Activated T-cell treated with anti-CD3 and anti-CD28 coated beads, Interleukin-2, amount 50 U/mL, for 24 hours (primary cell): Measurements from ENCODE around the gene FMNL2.

Experiments used
- DNase-seq: peaks from one replicate; pipeline ENCODE4 v3.0.0-alpha.2; 2020
- H3K27ac Mint-ChIP-seq: 2 replicates; pipeline ENCODE4 v1.8.0; 2020; ENCODE audit warnings: mild to moderate bottlenecking, mixed read lengths
- H3K27me3 Mint-ChIP-seq: 2 replicates; pipeline ENCODE4 v1.8.0; 2020; ENCODE audit warnings: mixed read lengths
- H3K36me3 Mint-ChIP-seq: 2 replicates; pipeline ENCODE4 v1.8.0; 2020; ENCODE audit warnings: low read depth, mixed read lengths
- H3K4me1 Mint-ChIP-seq: 2 replicates; pipeline ENCODE4 v1.8.0; 2020; ENCODE audit warnings: low read depth, mixed read lengths
- H3K4me3 Mint-ChIP-seq: 2 replicates; pipeline ENCODE4 v1.8.0; 2020; ENCODE audit warnings: mild to moderate bottlenecking, moderate library complexity, mixed read lengths
- H3K9me3 Mint-ChIP-seq: 2 replicates; pipeline ENCODE4 v1.8.0; 2020; ENCODE audit warnings: mixed read lengths

The FMNL2 gene

DNA sequence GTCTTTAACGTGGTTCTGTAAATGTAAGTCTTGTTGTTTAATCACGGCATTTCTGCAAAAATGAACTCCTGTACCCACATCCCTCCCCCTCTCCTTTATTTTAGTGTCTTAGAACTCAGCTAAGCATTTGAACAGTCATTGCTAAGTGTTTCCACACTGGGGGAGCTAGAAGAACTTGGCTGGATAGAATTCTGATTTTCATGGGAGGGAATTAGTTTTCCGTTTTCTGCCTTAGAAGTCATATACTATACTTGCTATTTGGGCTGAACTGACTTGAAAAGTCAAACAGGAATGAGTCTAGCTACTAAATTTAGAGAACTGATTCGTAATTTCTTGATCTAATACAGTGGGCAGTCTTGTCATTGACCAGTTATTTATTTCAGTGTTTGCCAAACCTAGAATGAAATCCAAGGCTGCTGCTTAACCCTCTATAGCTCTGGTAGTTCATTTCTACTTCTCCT, 61.1 kb downstream of the FMNL2 start:
- H3K9me3 Mint-ChIP-seq, result no peaks in the 10 kb centered on the region
- no peak overlapping the region for H3K27ac Mint-ChIP-seq
- no peaks in the 10 kb centered on the region for H3K4me1 Mint-ChIP-seq
- DNase-seq, result no peak
- no peak overlapping the region for H3K4me3 Mint-ChIP-seq
- H3K36me3 Mint-ChIP-seq, result no peaks in the 10 kb centered on the region
- H3K27me3 Mint-ChIP-seq, result peaks cover 9% of the 10 kb centered on the region

DNA sequence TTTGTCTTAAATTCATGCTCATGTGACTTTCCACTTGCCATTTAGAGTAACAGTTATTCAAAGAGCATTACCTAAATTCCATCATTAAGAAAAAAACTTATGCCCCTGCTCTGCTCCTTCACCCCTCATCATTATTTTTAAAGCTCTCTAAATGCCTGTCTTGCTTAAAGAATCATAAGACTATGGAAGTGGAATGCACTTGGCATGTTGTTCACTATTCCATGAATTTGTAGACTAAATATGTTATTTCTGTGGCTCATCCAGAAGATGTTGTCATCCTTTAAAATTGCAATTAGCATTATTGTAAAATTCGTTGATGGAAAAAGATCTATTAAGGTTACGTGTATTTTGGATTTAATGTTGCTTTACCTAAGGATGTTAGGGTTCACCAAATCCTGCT, 61.8 kb downstream of the FMNL2 start:
- Mint-ChIP-seq H3K27ac (no peak overlapping the region), H3K27me3 (peaks cover 9% of the 10 kb centered on the region), H3K4me1 (no peaks in the 10 kb centered on the region), H3K4me3 (no peak overlapping the region), H3K36me3 (no peaks in the 10 kb centered on the region), H3K9me3 (no peaks in the 10 kb centered on the region)
- no peak for DNase-seq

DNA sequence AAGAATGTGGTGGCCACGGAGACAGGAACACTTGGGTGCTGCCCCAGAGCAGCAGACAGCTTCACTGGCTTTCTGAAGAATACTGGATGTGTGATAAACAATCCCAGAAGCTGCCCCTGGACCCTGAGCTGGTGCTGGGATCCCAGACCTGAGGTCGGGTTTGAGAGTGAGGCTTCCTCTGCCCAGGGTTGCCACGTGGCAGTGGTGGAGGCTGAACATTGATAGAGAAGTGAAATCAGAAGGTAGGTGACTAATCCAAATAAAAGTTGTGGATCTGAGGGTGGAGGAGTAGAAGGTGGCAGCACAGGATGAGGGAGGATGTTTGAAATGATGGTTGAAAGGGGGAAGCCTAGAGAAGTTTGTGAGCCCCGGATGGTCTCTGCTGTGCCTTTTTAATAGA, 64.0 kb downstream of the FMNL2 start:
- Mint-ChIP-seq H3K27me3 (peaks cover 17% of the 10 kb centered on the region), H3K4me1 (peaks cover 9% of the 10 kb centered on the region), H3K36me3 (no peaks in the 10 kb centered on the region), H3K4me3 (no peak overlapping the region), H3K27ac (no peak overlapping the region), H3K9me3 (no peaks in the 10 kb centered on the region)
- no peak for DNase-seq

DNA sequence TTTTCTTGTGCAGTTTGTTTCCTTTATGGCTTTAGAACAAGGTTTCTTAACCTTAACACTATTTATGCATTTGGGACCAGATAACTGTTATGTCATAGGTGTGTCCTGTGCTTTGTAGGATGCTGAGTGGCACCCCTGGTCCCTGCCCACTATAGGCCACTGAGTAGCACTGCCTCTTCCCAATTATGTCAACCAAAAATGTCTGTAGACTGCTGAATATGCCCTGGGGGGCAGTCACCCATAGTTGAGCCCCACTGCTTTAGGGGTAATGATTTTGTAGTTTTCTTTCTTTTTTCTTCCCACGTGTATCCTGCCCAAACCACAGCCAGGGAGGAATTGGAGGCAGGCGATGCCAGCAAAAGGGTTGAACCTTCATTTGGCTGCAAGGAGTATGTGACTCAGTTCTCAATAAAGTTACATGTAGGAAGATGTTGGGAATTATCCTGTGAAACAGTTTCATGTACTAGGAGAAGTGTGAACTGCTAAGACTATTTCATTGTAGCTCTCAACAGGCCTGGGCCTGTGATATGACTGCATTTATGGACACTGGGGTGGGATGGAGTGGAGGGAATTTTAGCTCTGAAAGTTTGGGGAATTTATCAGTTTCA, 65.7 kb downstream of the FMNL2 start:
- H3K27ac Mint-ChIP-seq, result no peak overlapping the region
- no peaks in the 10 kb centered on the region for H3K36me3 Mint-ChIP-seq
- no peak overlapping the region for H3K4me3 Mint-ChIP-seq
- no peaks in the 10 kb centered on the region for H3K9me3 Mint-ChIP-seq
- peaks cover 9% of the 10 kb centered on the region for H3K4me1 Mint-ChIP-seq
- no peak for DNase-seq
- H3K27me3 Mint-ChIP-seq, result peaks cover 28% of the 10 kb centered on the region

DNA sequence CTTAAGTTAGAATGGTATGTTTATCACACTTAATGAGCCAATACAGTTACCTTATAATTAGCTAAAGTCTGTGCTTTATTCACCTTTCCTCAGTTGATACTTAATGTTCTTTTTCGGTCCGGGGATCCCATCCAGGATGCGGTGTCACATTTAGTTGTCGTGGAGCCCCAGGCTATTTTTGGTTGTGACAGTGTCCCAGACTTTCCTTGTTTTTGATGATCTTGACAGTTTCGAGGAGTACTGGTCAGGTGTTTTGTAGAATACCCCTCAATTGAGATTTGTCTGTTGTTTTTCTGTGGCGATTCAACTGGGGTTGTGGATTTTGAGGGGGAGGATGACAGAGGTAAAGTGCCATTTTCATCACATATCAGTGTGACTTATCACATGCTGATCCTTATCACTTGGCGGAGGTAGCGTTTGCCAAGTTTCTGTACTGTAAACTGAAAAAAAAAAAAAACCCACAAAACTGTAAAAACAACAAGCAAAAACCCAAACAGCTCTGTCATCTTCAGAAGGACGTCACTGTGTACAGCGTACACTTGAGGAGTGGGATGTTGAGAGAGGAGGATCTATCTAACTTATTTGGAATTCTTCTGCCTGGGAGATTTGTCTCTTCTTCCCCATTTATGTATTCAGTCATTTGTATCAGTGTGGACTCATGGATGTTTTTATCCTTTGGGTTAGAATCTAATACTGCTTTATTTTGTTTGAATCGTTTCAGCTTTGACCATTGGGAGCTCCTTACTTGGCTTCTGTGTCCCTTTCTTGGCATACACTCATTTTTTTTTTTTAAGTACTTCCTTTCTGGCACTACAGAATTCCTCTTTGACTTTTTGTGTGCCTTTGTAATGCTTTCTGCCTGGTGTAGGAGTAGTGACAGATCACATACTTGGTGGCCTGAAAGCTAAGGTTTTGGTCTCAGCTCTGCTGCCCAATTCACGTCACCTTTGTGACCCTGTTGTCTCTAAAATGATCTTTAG, 68.1 kb downstream of the FMNL2 start:
- Mint-ChIP-seq H3K36me3 (no peaks in the 10 kb centered on the region), H3K27me3 (peaks cover 39% of the 10 kb centered on the region), H3K27ac (no peak overlapping the region), H3K9me3 (no peaks in the 10 kb centered on the region), H3K4me1 (peaks cover 23% of the 10 kb centered on the region), H3K4me3 (no peak overlapping the region)
- no peak for DNase-seq

DNA sequence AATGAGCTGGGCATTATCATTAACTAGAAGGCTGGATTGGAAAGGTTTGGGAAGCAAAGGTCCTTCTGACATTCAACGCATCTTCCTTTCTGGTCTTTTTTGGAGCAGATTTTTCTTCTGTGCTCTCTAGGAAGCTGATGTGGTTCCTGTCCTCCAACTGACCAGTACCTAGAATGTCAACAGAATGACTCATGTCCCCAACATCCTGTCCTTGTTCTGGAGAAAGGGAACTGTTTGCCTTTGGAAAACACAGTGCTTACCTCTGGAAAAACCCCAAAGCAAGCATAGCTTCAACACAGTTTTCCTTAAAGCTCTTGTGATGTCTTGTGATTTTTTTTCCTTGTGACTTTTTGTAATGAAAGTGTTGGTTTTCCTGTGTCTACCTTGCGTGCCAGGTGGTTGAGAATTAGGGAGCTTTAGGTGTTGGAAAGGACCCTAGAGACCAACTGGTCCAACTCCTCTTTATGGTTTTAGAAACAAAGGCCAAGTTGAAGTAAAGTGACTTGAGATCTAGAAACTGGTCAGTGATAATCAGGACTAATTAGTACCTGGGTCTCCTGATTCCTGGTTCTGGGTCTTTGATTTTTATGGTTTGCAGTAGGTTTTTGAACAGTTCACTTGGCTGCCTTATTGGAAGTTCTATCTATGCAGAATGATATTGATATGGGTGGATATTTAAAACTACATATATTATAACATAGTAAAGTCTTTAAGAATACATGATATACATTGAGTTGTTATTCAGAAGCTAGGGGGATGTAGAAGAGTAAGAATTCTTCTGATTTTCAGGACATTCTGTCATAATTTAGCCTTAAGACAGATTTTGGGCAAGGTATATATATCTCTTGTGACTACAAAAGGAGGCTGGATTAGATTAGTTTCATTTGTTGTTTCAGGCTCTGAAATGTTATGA, 70.5 kb downstream of the FMNL2 start:
- Mint-ChIP-seq H3K4me3 (no peak overlapping the region), H3K4me1 (peaks cover 23% of the 10 kb centered on the region), H3K27ac (no peak overlapping the region), H3K9me3 (no peaks in the 10 kb centered on the region), H3K27me3 (peaks cover 48% of the 10 kb centered on the region), H3K36me3 (no peaks in the 10 kb centered on the region)
- DNase-seq, result no peak

DNA sequence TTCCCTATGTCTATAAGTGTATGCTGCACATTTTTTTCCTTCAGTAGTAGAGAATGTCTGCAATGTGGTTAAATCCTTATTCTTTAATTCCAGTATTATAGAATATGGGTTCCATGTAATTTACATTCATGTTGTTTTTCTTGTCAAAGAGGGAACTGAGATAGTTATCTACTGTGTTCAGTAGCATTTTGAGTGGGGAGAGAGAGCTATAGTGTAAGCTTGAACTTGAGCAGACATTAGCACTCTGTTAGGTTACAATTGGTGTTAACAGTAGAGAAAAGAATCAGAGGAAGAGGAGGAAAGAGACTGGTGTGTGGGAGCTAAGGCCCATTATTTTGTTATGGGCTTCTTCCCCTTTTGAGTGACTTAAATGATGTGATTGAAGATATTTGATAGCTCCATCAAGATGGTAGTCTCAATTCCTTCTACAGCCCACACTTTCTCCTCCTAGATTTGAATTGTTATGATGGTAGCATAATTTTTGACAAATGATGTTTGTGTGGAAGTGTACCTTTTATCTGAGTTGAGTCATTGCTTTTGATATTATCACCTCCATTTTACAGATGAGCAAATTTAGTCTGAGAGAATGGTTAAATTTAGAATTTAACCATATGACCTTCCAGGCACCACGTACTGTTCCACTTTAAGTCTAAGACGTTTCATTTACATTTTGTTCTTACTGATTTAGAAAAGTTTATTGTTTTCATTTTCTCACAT, 71.3 kb downstream of the FMNL2 start:
- no peak overlapping the region for H3K4me3 Mint-ChIP-seq
- H3K36me3 Mint-ChIP-seq, result no peaks in the 10 kb centered on the region
- H3K9me3 Mint-ChIP-seq, result no peaks in the 10 kb centered on the region
- H3K4me1 Mint-ChIP-seq, result peaks cover 23% of the 10 kb centered on the region
- no peak for DNase-seq
- peaks cover 49% of the 10 kb centered on the region for H3K27me3 Mint-ChIP-seq
- no peak overlapping the region for H3K27ac Mint-ChIP-seq

DNA sequence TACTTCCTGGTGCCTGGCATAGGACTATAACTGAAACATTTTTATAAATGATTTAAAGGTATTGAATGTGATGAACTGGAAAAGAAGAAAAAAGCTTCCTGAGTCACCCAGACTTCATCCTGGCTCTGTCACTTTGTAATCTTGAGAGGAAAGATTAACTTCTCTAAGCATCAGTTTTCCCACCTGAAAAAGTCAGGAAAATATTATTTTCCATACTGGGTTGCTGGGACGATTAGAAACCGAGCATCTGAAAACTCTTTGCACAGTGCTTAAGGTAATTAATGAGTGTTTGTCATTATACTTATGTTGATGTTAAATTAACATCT, 71.8 kb downstream of the FMNL2 start:
- H3K4me1 Mint-ChIP-seq, result peaks cover 23% of the 10 kb centered on the region
- no peak overlapping the region for H3K27ac Mint-ChIP-seq
- peaks cover 50% of the 10 kb centered on the region for H3K27me3 Mint-ChIP-seq
- no peaks in the 10 kb centered on the region for H3K9me3 Mint-ChIP-seq
- no peak for DNase-seq
- no peaks in the 10 kb centered on the region for H3K36me3 Mint-ChIP-seq
- no peak overlapping the region for H3K4me3 Mint-ChIP-seq

DNA sequence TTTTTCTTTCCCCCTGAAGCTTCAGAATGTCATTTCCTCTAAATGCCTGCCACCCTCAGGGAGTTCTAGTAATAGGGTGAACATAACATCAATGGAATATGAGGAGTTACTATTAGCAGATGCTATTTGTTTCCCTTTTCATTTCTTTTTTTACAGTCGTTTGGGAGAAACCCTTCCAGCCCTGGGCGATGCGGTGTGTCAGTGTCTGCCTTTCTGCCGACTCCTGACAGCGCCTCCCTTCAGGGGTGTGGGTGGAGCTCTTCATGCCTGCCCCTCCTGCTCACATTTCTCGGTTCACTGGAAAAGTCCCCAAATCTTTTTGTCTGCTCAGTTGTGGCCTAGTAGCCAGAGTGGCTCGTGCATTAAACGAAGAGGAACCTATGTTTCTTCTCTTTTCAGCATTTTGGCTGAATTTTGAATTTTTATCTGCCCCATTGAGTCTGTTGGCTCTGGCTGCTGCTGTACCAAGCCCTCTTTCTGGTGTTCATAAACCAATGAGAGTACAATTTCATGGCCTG, 72.3 kb downstream of the FMNL2 start:
- H3K4me3 Mint-ChIP-seq, result no peak overlapping the region
- no peak overlapping the region for H3K27ac Mint-ChIP-seq
- no peak for DNase-seq
- H3K4me1 Mint-ChIP-seq, result peaks cover 23% of the 10 kb centered on the region
- H3K36me3 Mint-ChIP-seq, result no peaks in the 10 kb centered on the region
- H3K9me3 Mint-ChIP-seq, result no peaks in the 10 kb centered on the region
- peaks cover 50% of the 10 kb centered on the region for H3K27me3 Mint-ChIP-seq

DNA sequence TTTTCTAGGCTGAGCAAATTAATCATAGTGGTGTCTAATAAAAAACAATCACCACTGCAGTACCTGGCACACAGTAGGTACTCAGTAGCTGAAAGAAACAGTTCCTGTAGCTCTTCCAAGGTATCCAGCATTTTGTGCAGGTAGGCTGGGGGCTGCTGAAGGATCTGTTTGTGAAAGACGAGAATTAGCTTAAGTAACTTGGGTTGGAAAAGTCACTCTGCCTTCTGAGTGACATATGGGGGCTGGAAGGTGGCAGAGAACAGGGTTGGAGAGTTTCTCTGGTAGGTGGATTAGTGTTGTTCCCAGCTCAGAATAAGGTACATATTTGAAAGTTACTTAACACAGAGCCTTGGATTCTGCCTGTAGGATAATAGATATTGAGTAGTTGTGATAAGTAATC, 72.8 kb downstream of the FMNL2 start:
- H3K27ac Mint-ChIP-seq, result no peak overlapping the region
- no peaks in the 10 kb centered on the region for H3K36me3 Mint-ChIP-seq
- H3K4me1 Mint-ChIP-seq, result peaks cover 21% of the 10 kb centered on the region
- no peaks in the 10 kb centered on the region for H3K9me3 Mint-ChIP-seq
- no peak for DNase-seq
- no peak overlapping the region for H3K4me3 Mint-ChIP-seq
- peaks cover 50% of the 10 kb centered on the region for H3K27me3 Mint-ChIP-seq

DNA sequence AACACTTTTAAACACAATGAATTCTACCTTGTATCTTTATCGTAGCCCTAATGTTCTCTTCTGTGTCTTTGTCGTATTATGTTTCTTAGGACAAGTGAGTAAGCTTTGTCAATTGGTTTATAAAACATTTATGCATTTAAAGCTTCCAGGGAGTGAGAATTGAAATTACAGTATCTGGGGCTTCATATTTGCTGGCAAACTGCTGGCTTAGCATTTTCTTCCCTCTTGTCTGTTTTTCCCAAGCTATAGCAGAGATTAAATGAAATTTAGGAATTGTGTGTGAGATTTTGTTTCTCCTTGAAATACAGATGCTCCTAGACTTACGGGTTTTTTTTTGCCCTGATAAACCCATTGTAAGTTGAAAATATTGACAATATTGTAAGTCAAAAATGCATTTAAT, 73.3 kb downstream of the FMNL2 start:
- Mint-ChIP-seq H3K9me3 (no peaks in the 10 kb centered on the region), H3K36me3 (no peaks in the 10 kb centered on the region), H3K4me3 (no peak overlapping the region), H3K4me1 (peaks cover 16% of the 10 kb centered on the region), H3K27me3 (peaks cover 50% of the 10 kb centered on the region), H3K27ac (no peak overlapping the region)
- DNase-seq, result no peak

DNA sequence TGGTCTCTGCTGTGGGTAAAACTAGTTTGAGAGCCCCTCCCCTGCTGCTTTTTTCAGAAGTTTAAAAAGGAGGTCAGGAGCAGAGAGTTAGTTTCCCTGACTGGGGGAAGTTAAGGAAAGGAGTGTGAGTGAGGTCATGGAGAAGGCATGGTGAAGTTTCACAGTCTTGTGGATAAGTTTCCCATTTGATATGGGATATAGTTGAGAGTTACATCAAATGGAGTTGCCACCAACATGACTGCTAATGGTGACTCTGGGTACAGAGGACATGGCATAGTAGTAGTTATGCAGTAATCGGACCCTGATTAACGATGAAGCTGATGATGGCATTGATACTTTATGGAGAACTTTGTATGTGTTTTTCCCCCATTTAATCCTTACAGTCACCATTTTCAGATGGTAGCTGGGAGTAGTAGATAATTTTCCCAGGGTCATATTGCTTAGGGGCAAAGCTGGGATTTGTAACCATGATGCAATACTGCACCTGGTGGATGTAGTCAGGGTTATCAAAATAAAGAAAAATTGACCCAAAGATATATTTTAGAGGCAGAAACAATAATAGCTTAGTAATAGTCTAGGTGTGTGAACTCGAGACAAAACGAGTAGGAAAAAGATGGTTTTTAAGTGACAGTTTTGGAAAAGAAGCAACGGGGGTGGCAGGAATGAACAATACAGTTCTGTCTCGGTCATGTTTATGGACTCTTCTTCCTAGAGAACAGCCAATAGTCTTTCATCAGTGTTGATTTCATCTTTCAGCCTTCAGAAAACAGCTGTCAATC, 74.6 kb downstream of the FMNL2 start:
- H3K9me3 Mint-ChIP-seq, result no peaks in the 10 kb centered on the region
- H3K27me3 Mint-ChIP-seq, result peaks cover 47% of the 10 kb centered on the region
- no peak overlapping the region for H3K4me3 Mint-ChIP-seq
- no peak for DNase-seq
- H3K36me3 Mint-ChIP-seq, result no peaks in the 10 kb centered on the region
- peaks cover 14% of the 10 kb centered on the region for H3K4me1 Mint-ChIP-seq
- H3K27ac Mint-ChIP-seq, result no peak overlapping the region

DNA sequence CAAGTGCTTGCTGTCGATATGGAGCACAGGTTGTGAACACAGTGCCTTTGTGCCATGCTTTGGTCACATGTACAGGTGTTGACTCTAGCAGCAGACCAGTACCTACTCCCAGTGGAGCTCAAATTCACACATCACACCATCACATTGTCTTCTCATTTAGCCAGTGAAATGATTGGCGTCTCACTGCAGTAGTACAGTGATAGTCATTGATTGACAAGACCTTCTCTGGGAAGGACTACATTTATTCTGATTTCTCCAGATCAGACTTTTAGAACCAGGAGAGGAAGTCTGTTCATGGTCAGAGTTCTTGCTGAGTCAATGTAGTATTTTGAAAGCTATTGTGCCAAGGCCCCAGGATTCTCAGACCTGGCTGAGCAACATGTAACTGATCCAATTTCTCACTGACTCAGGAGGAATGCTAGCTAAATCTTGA, 75.2 kb downstream of the FMNL2 start:
- Mint-ChIP-seq H3K27me3 (peaks cover 44% of the 10 kb centered on the region), H3K4me1 (peaks cover 20% of the 10 kb centered on the region), H3K36me3 (no peaks in the 10 kb centered on the region), H3K9me3 (no peaks in the 10 kb centered on the region), H3K27ac (no peak overlapping the region), H3K4me3 (no peak overlapping the region)
- no peak for DNase-seq
